HG03095 (cell line): ENCODE results near the gene LDB3.
"Not testable (repeated sequence)": the region's sequence is repeated elsewhere in the genome, so short reads cannot be mapped to it uniquely, and the experiment has no call there.

Source experiments
- ATAC-seq: cut with Tn5 transposase; IDR thresholded peaks from one replicate; pipeline ENCODE4 v1.9.1; 2021; ENCODE audit warnings: moderate library complexity; ENCODE audit not compliant: unreplicated experiment

Gene LDB3, protein sequence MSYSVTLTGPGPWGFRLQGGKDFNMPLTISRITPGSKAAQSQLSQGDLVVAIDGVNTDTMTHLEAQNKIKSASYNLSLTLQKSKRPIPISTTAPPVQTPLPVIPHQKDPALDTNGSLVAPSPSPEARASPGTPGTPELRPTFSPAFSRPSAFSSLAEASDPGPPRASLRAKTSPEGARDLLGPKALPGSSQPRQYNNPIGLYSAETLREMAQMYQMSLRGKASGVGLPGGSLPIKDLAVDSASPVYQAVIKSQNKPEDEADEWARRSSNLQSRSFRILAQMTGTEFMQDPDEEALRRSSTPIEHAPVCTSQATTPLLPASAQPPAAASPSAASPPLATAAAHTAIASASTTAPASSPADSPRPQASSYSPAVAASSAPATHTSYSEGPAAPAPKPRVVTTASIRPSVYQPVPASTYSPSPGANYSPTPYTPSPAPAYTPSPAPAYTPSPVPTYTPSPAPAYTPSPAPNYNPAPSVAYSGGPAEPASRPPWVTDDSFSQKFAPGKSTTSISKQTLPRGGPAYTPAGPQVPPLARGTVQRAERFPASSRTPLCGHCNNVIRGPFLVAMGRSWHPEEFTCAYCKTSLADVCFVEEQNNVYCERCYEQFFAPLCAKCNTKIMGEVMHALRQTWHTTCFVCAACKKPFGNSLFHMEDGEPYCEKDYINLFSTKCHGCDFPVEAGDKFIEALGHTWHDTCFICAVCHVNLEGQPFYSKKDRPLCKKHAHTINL

DNA sequence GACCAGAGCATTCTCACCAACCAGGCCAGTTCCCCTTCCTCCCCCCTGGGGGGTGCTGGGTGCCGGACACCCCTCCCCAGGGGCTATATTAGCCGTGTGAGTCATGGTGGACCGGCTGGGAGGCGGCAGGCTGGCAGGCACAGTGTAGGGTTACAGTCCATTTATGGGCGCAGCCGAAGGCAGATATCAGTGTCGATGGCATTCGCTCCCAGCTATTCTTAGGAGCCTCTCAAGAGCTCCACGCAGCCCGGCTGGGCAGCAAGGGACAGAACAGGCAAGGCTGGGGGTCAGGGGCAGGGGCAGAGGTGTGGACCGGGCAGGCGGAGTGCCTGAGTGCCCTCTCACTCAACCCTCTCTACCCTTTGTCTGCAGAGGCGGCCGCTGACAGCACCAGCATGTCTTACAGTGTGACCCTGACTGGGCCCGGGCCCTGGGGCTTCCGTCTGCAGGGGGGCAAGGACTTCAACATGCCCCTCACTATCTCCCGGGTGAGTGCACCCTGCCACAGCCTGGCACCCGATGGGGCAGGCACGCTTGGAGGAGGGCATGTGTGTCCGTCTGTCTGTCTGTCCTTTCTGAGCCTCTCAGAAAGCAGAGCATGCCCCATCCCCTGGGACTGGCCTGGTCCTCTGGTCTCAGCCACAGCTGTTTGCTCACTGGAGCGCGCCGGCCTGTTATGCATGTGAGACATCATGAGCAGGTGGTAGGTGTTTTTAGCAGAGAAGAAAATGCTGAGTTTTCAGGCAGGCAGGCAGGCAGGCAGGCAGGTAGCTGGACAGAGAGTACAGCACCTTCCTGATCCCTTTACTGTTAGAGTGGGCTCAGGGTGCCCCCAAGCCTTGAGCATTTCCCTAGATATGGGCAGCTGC lies at the start of gene LDB3:
Gene LDB3 (plus strand): TSS at position 215 of the 869 bp plus-strand sequence. CDS start 181 bp downstream, at position 396.
- ATAC-seq: peak; percentile 65

DNA sequence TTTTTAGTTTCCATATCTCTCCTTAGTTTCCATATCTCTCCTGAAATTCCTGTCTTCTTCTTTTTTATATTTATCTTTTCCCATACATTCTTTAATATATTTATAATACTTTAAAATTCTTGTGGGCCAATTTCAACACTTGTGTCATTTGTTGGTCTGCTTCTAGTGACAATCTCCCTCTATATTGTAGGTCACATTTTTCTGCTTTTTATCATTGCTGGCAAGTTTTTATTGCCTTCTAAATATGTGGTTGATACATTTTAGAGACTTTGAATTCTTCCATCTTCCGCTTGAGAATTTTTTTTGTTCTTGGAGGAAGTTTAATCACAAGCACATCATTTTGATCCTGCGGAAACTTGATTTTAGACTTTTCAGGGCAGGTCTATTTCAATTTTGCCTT lies 40.0 kb upstream of the LDB3 start:
- ATAC-seq: no peak

DNA sequence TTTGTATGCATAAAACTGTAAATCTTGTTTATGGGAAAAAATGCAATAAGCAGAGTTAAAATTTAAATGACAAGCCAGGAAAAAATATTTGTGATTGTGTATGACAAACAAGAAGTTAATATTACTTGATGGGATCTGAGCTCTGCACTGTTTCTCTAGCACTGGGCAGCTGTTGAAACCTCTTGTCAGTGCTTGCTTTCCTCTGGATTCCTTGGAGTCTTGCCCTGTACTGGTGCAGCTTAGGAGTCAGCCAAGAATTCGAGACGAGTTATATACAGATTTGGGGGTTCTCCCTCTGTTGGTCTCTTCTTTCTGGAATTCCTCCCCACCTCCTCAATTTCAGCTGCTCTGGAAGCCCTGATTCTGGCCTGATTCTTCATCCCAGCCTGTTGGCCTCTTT lies 38.2 kb upstream of the LDB3 start:
- no peak for ATAC-seq

DNA sequence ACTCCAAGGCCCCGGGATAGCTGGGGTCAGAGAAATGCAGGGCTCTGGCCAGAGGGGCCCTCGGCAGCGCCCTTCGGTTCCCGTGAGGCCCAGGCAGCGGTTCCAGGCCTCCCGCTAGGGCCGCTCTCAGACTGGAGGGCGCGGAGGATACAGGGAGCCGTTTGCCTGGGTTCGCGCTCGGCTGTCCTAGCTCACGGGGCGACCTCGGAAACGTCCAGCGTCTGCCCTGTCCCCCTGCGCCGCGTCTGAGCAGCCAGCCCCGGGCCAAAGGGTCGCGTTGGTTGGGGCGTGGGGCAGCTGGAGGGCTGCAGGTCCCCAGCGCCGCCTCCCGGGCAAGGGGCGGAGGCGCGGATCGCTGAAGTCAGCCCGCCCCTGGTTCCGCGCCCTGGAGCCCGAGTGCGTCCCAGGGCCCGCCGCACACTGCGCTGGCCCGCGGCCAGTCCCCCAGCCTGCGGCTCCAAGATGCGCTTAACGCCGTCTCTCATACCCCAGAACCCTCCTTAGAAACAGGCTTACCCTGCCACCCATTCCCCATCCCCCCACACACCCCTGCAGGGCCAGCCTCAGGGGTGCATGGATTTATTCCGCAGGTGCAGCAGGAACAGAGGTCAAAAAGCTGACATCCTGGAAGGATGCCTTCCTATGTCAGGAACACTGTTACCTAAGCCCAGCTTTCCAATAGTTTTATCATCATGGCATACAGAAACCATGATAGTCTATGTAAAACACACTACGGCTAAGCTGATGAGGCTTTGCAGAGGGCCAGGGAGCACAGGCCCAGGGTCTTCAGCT lies 36.1 kb upstream of the LDB3 start:
- no peak for ATAC-seq

DNA sequence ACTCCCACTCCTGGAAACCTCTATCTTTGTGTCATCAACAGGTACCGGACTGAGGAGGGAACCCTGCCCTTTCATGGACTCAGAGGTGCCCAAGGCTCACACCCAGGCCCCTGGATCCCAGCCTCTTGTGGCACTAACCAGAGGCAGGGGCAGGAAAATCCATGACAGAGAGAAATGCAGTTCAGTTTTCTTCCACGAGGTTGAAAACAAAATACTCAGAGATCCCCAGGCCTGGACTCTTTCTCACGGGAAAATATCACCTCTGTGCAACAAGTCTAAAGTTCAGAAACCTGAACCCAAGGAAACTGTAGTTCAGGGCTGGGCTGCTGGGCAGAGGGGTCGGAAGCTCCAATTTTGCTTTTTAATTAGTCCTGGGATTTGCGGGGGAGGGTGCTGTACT lies 35.4 kb upstream of the LDB3 start:
- ATAC-seq: no peak

DNA sequence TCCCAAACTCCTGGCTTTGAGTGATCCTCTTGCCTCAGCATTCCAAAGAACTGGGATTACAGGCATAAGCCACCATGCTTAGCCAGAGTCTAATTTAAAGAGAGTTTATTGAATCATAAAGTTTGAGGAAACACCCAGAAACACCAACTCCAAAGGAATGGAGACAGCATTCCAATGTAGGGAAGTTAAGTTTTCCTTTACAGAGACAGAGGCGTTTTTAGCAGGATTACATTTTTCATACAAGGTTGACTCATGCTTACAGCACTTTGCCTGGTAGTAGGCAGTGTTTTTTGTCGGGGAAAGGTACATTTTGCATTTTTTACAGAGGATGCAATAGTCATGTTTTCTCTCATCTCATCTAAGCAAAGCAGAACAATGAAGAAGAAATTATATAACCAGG lies 32.9 kb upstream of the LDB3 start:
- no peak for ATAC-seq

DNA sequence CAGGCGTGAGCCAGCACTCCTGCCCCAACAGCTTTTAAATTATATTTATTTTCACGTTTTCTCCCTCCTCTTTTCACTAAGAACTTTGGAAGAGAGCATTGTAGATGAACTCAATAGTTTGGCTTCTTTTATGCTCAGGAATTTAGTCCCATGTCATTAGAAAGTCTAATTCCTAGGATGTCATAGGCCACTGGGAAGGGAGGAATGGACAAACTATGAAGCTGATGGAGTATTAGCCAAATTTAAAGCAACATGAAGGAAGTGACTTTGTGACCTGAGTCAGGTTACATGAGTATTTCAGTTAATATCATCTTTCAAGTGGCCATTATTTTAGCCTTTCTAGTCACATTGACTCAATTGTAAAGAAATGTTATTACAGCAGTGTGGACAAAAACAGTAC lies 32.0 kb upstream of the LDB3 start:
- no peak for ATAC-seq

DNA sequence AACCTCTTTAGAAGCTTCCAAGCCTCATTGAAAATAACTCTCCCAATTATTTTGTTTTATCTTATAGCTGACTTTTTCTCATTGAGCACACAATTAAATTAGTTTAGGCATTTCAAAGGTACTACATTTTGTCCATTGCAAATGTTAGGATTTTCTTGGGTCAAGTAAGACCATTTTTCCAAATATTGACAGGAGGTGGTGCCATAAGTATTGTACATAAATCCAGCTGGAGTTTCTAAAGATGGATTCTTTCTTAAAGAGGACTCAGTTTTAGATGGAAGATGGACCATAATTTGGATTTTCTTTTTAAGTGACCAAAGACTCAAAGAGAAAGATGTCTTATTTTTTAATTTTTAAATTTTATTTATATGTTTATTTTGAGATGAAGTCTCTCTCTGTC lies 26.3 kb upstream of the LDB3 start:
- ATAC-seq: no peak

DNA sequence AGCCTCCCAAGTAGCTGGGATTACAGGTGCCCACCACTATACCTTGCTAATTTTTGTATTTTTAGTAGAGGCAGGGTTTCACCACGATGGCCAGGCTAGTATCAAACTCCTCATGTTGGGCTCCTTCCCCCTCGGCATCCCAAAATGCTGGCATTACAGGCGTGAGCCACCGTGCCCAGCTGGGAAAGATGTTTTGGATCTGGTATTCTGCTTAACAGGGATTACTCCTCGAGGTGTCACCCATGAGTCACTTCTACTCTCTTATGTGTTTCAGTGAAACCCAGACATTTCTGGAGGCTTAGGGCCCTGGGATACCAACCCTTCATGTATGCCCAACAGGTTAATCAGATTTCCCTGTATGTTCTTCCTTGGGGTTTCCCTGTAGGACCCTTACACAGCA lies 25.8 kb upstream of the LDB3 start:
- ATAC-seq: no peak

DNA sequence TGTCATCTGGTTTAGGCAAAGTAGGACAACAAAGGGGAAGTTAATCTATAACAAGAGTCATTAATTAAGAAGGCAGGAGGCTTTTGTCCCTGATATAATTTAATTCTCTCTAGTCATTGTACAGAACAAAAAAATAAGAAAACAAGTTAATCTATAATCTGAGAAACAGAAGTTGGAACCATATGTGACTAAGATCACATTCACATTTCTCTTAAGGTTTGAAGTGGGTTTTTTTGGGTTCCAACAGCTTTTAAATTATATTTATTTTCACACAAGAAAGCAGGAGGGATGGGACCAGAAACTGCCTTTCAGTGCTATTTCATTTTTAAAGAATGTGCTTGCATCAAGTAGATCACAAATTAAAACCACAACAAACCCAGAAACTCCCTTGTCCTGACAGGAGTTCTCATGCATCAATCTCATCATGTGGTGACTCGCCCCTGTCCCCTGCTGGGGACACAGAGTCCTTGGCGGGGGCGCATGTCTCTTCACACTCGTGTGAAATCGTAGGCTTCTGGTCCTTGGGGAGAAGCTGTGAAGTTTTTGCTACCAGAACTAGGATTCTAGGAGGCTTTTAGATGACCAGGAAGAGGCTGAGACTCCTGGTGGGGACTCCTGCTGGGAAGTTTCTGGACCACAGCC lies 24.0 kb upstream of the LDB3 start:
- peak; percentile 39 for ATAC-seq

DNA sequence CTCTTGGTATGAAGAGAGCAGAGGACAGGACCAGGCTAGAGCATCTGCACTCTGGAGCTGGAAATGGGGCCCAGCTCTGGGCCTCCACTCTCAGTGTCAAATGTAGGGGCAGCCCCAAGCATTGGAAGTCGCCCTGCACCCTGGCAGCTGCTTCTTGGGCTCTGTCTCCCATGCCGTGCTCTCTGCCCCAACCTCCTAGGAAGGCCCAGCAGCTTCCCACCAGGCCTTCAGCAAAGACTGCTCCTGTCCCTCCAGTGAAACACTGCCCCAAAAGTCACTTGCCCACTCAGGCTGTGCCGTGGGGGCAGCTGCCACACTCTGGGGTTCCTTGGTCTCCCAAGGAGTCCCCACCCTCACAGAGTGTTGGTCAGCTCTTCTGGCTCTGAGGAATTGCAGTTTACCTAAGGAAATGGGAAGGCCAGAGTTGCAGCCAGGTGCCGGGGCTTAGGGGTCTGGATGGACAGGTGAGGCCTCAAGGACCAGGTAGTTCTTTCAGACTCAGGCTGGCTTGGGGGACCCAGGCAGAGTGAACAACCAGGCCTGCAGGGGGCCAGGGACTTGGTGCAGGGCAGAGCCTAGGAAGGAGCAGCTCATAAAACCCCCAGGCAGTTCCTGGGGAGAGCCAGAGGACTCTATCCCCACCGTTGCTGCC lies 23.4 kb upstream of the LDB3 start:
- peak; percentile 17 for ATAC-seq

DNA sequence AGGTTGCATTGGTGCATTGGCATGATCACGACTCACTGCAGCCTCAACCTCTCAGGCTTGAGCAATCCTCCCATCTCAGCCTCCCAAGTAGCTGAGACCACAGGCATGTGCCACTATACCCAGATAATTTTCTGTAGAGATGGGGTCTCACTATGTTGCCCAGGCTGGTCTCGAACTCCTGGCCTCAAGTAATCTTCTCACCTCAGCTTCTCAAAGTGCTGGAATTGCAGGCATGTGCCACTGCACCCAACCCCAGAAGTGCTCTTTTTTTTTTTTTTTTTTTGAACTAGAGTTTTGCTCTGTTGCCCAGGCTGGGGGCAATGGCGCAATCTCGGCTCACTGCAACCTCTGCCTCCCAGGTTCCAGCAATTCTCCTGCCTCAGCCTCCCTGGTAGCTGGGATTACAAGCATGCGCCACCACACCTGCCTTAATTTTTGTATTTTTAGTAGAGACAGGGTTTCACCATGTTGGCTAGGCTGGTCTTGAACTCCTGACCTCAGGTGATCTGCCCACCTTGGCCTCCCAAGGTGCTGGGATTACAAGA lies 22.6 kb upstream of the LDB3 start:
- ATAC-seq: not testable (repeated sequence)

DNA sequence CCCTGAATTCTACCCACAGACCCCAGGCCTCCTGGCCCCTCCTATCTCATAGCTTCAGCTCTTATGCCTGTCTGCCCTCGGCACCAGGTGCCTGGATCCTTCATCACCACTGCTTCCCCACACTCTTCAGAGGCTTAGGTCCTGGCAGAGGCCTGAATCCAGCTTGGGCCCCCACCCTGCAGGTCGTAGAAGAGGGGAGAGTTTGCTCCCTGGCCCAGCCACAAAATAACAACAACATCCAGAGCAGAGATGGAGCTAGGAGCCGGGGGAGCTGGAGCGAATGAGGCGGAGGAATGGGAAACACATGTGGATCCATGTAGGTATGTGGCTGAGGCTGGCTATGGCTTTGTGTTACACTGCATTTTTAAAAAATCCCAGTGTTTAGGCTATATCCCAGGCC lies 21.8 kb upstream of the LDB3 start:
- ATAC-seq: no peak

DNA sequence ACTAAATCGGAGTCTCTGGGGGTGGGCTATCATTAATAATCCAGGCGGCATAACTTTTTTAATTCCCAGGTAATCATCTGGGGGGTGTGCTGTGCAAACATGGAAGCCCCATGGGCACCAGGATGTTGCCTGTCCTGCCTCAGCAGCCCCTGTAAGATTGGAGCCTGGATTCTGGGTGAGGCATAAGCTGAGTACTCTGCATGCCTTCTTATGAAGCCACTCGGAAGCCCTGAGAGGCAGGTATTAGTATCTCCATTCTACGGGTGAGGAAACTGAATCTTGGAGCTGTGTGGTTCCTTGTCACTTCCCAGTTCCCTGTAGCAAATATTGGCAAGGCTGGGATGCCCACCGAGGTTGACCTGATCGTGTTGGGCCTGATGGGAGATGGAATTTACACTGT lies 21.4 kb upstream of the LDB3 start:
- ATAC-seq: no peak

DNA sequence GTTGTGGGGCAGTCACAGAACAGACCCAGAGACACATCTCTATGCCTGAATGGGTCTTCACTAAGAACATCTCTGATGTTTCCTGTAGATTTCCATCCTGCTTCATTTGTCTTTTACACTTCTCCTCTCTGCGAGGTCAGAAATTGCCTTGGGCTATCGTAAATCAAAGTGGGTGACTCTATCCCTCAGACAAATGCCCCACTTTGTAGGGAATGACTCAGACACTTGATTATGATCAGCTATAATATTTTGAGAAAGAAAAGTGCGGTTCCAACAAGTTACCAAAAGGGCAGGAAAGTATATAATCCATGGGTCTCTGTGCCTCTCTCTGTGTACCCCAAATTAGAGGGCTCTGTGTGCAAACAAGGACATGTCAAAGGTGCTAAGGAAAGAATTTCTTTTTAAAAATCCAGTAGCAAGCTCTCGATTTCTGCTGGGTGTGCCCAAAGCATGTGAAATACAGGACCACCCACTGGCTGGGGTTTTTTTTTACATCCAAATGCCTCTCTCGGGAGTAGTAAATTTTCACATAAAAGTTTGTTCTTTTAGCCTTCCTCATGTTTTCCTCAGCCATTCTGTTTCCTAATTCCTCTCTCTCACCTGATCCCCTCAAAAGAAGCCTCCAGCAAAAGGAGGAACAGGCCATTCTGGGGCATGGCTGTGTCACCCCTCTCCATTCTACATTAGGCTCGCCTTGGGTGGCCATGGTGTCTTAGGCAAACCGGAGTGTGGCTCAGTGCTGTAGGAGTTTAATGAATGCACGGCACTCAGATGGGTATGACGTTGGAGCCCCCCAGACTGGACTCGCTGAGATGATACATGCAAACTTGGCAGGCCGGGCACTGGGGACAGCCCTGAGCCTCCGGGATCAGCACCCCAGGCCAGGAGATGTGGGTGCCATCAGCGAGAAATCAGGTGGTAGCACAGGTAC lies 20.3 kb upstream of the LDB3 start:
- no peak for ATAC-seq

DNA sequence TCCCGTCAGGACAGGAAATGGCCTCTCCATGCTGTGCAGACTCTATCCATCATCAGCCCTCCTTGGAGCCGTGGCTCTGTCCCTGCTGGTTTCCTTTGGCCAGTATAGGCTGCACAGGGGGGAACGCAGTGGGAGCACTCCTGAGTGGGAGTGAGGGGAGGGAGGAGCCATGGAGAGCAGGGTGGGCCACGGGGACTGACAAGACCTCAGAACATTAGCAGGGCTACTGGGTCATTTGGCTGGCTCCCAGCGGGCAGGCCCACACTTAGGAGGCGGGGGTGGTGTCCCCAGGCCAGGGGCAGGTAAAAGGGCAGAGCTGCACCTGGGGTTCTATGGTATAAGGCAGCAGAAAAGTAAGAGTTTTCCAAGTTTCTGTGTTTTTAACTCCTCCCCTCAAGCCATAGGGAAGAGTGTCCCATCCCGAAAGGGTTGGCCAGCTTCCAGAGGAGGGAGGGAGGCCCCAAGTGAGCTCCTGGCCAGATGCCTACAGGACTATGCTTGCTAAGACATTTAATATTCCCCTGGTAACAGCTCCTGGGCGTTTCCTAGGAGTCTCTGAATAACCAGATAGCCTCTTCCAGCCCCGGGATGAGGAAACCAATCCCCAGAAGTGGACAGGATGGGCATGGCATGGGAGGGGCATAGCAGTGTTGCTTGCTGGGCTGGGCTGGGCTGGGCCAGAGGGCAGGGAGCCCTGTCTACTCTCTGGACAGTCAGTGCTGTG lies 19.4 kb upstream of the LDB3 start:
- no peak for ATAC-seq

DNA sequence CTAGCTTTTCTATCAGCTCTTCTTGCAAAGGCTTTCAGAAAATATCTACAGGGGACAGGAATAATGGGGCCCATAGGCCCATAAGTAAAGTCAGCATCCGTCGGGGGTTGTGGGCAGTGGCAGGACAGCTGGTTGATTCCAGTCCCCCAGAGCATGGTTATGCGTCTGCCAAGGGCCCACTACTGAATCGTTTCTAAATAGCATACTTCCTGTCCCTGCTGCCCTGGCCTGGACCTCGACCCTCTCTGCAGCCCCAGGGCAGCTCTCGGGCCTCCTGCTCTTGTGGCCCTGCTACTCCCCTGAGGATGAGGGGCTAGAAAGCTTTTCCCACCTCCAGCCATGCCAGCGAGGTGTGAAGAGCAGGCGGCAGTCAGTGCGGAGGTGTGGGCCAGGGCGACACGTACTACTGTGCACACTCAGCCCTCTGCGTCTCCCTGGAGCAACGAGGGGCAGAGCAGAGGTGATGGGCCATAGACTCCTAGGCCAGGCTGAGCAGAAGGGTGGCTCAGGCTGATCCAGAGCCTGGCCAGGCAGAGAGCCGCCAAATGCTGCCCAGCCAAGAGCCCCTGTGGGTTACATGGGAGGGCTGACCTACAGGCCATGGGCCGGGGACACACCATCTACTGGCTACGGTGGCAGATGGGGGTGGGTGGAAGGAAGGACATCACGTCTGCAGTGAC lies 18.7 kb upstream of the LDB3 start:
- ATAC-seq: no peak
